ENCODE results near the gene DLG2. TPM values are rescaled to one million over a fixed set of nuclear protein-coding genes. Genes with fewer than 3 reads are reported as not detected.

DLG2 gene
- total RNA-seq, 1 donor from 2014 or later, result 1.8 TPM

GRCh38 chr11:84962018-84962417 is 665.1 kb downstream of the DLG2 start:
- Mint-ChIP-seq H3K4me1 (ENCODE audit: low read depth, unreplicated experiment) (peaks cover 16% of the 10 kb centered on the region), H3K4me3 (ENCODE audit: unreplicated experiment) (no peak overlapping the region), H3K9me3 (ENCODE audit: unreplicated experiment) (no peaks in the 10 kb centered on the region), H3K36me3 (ENCODE audit: low read depth, unreplicated experiment) (no peaks in the 10 kb centered on the region), H3K27me3 (ENCODE audit: low read depth, unreplicated experiment) (no peaks in the 10 kb centered on the region), H3K27ac (ENCODE audit: unreplicated experiment) (no peak overlapping the region)
- no peaks in the 10 kb centered on the region for H3K27me3 ChIP-seq (ENCODE audit: insufficient read depth, low read length)
- H3K4me3 ChIP-seq (ENCODE audit: insufficient read depth, low read depth, low read length), result no peak overlapping the region
- H3K27ac ChIP-seq (ENCODE audit: low read depth, low read length), result no peak overlapping the region
- no peak overlapping the region for H3K4me2 ChIP-seq (ENCODE audit: low read length)
- TF ChIP-seq EZH2 (IDR thresholded peaks at IDR 0.05; ENCODE audit: insufficient read depth, low read length) (no peak), CTCF (IDR thresholded peaks at IDR 0.05; ENCODE audit: insufficient read depth, low read depth, low read length) (no peak)
- H3K79me2 ChIP-seq (ENCODE audit: insufficient read depth, low read length), result no peaks in the 10 kb centered on the region
- no peaks in the 10 kb centered on the region for H3K4me1 ChIP-seq (ENCODE audit: insufficient read depth, low read length)
- DNase-seq (ENCODE audit: low read depth), result no peak
- H3K9me3 ChIP-seq (ENCODE audit: insufficient read depth, low read depth, low read length), result no peaks in the 10 kb centered on the region
- no peaks in the 10 kb centered on the region for H3K36me3 ChIP-seq (ENCODE audit: insufficient read depth, low read length)
- no peak overlapping the region for H2AFZ ChIP-seq (ENCODE audit: low read depth, low read length)
- FAIRE-seq, result no peak
- H4K20me1 ChIP-seq (ENCODE audit: insufficient read depth, low read length), result no peaks in the 10 kb centered on the region
- no peak overlapping the region for H3K9ac ChIP-seq (ENCODE audit: low read length)

GRCh38 chr11:84958295-84958694 is 668.8 kb downstream of the DLG2 start:
- Mint-ChIP-seq H3K4me1 (ENCODE audit: low read depth, unreplicated experiment) (peaks cover 4% of the 10 kb centered on the region), H3K27me3 (ENCODE audit: low read depth, unreplicated experiment) (no peaks in the 10 kb centered on the region), H3K4me3 (ENCODE audit: unreplicated experiment) (no peak overlapping the region), H3K9me3 (ENCODE audit: unreplicated experiment) (no peaks in the 10 kb centered on the region), H3K27ac (ENCODE audit: unreplicated experiment) (no peak overlapping the region), H3K36me3 (ENCODE audit: low read depth, unreplicated experiment) (no peaks in the 10 kb centered on the region)
- FAIRE-seq (no peak), DNase-seq (ENCODE audit: low read depth) (no peak)
- H3K27me3 ChIP-seq (ENCODE audit: insufficient read depth, low read length), result no peaks in the 10 kb centered on the region
- H3K9ac ChIP-seq (ENCODE audit: low read length), result no peak overlapping the region
- no peak overlapping the region for H3K4me2 ChIP-seq (ENCODE audit: low read length)
- no peaks in the 10 kb centered on the region for H3K79me2 ChIP-seq (ENCODE audit: insufficient read depth, low read length)
- no peak overlapping the region for H3K4me3 ChIP-seq (ENCODE audit: insufficient read depth, low read depth, low read length)
- H3K9me3 ChIP-seq (ENCODE audit: insufficient read depth, low read depth, low read length), result no peaks in the 10 kb centered on the region
- H3K4me1 ChIP-seq (ENCODE audit: insufficient read depth, low read length), result no peaks in the 10 kb centered on the region
- no peak overlapping the region for H3K27ac ChIP-seq (ENCODE audit: low read depth, low read length)
- H2AFZ ChIP-seq (ENCODE audit: low read depth, low read length), result no peak overlapping the region
- TF ChIP-seq EZH2 (IDR thresholded peaks at IDR 0.05; ENCODE audit: insufficient read depth, low read length) (no peak), CTCF (IDR thresholded peaks at IDR 0.05; ENCODE audit: insufficient read depth, low read depth, low read length) (no peak)
- no peaks in the 10 kb centered on the region for H3K36me3 ChIP-seq (ENCODE audit: insufficient read depth, low read length)
- no peaks in the 10 kb centered on the region for H4K20me1 ChIP-seq (ENCODE audit: insufficient read depth, low read length)

GRCh38 chr11:84950569-84951270 is 676.4 kb downstream of the DLG2 start:
- H3K79me2 ChIP-seq (ENCODE audit: insufficient read depth, low read length), result no peaks in the 10 kb centered on the region
- no peak overlapping the region for H3K4me3 Mint-ChIP-seq (ENCODE audit: unreplicated experiment)
- no peaks in the 10 kb centered on the region for H4K20me1 ChIP-seq (ENCODE audit: insufficient read depth, low read length)
- FAIRE-seq (no peak), DNase-seq (ENCODE audit: low read depth) (no peak)
- H3K4me2 ChIP-seq (ENCODE audit: low read length), result no peak overlapping the region
- H3K9me3 ChIP-seq (ENCODE audit: insufficient read depth, low read depth, low read length), result no peaks in the 10 kb centered on the region
- no peaks in the 10 kb centered on the region for H3K36me3 ChIP-seq (ENCODE audit: insufficient read depth, low read length)
- no peak overlapping the region for H2AFZ ChIP-seq (ENCODE audit: low read depth, low read length)
- TF ChIP-seq EZH2 (IDR thresholded peaks at IDR 0.05; ENCODE audit: insufficient read depth, low read length) (no peak), CTCF (IDR thresholded peaks at IDR 0.05; ENCODE audit: insufficient read depth, low read depth, low read length) (no peak)
- H3K36me3 Mint-ChIP-seq (ENCODE audit: low read depth, unreplicated experiment), result peaks cover 2% of the 10 kb centered on the region
- no peaks in the 10 kb centered on the region for H3K27me3 ChIP-seq (ENCODE audit: insufficient read depth, low read length)
- H3K27ac ChIP-seq (ENCODE audit: low read depth, low read length), result no peak overlapping the region
- H3K27ac Mint-ChIP-seq (ENCODE audit: unreplicated experiment), result no peak overlapping the region
- no peaks in the 10 kb centered on the region for H3K27me3 Mint-ChIP-seq (ENCODE audit: low read depth, unreplicated experiment)
- H3K9ac ChIP-seq (ENCODE audit: low read length), result no peak overlapping the region
- no peaks in the 10 kb centered on the region for H3K4me1 ChIP-seq (ENCODE audit: insufficient read depth, low read length)
- no peak overlapping the region for H3K4me3 ChIP-seq (ENCODE audit: insufficient read depth, low read depth, low read length)
- H3K4me1 Mint-ChIP-seq (ENCODE audit: low read depth, unreplicated experiment), result peaks cover 11% of the 10 kb centered on the region
- H3K9me3 Mint-ChIP-seq (ENCODE audit: unreplicated experiment), result no peaks in the 10 kb centered on the region
